GM21717 (cell line): ENCODE data around the gene HCAR3.
"Not testable (repeated sequence)": the region's sequence is repeated elsewhere in the genome, so short reads cannot be mapped to it uniquely, and the experiment has no call there.

Experiments used
- ATAC-seq: cut with Tn5 transposase; IDR thresholded peaks from one replicate; pipeline ENCODE4 v1.9.1; 2021; ENCODE audit warnings: mild to moderate bottlenecking, moderate library complexity; ENCODE audit not compliant: unreplicated experiment

The HCAR3 gene

GRCh38 chr12:122716658-122717057 lies at the start of gene HCAR3:
TSS of gene HCAR3 (minus strand) at chr12:122716811. CDS start at chr12:122716737, 74 bp downstream.
- not testable (repeated sequence) for ATAC-seq

- ATAC-seq: no peak
These were observed 41.0 kb upstream of the HCAR3 start for GRCh38 chr12:122757568-122757967.

- ATAC-seq: no peak
These were observed 38.2 kb upstream of the HCAR3 start for GRCh38 chr12:122754790-122755189.

- ATAC-seq: no peak
These were observed 36.7 kb upstream of the HCAR3 start for GRCh38 chr12:122753319-122753650.

GRCh38 chr12:122752464-122753318 lies 36.1 kb upstream of the HCAR3 start, which contains the start of gene DENR:
TSS of gene DENR (plus strand) at chr12:122752824. CDS start at chr12:122753702, 878 bp downstream.
- peak; percentile 86 for ATAC-seq

- not testable (repeated sequence) for ATAC-seq
These were observed 34.3 kb upstream of the HCAR3 start for GRCh38 chr12:122750781-122751515.

GRCh38 chr12:122749569-122750332 lies 33.1 kb upstream of the HCAR3 start:
- no peak for ATAC-seq

- ATAC-seq: no peak
These were observed 30.9 kb upstream of the HCAR3 start for GRCh38 chr12:122747224-122748135.

- ATAC-seq: no peak
These were observed 27.4 kb upstream of the HCAR3 start for GRCh38 chr12:122743895-122744525.

GRCh38 chr12:122740351-122740750 lies 23.7 kb upstream of the HCAR3 start:
- ATAC-seq: no peak

- ATAC-seq: no peak
These were observed 22.0 kb upstream of the HCAR3 start for GRCh38 chr12:122738571-122738970.

- no peak for ATAC-seq
These were observed 16.0 kb upstream of the HCAR3 start for GRCh38 chr12:122732611-122733010.

- no peak for ATAC-seq
These were observed 15.6 kb upstream of the HCAR3 start for GRCh38 chr12:122732170-122732569.

- no peak for ATAC-seq
These were observed 13.8 kb upstream of the HCAR3 start, which contains the start of gene HCAR1 for GRCh38 chr12:122730215-122731014. TSS of gene HCAR1 (minus strand) at chr12:122730844. CDS start at chr12:122730339, 505 bp downstream.

- no peak for ATAC-seq
These were observed 13.1 kb upstream of the HCAR3 start for GRCh38 chr12:122729583-122730214.

- ATAC-seq: no peak
These were observed 9.5 kb upstream of the HCAR3 start for GRCh38 chr12:122726080-122726558.

- no peak for ATAC-seq
These were observed 9.0 kb upstream of the HCAR3 start for GRCh38 chr12:122725452-122726079.
